ENCODE results near the gene ANKS3. TPM values are rescaled to one million over a fixed set of nuclear protein-coding genes. Genes with fewer than 3 reads are reported as not detected.

The ANKS3 gene
- total and polyA plus RNA-seq, 10 of the 15 experiments (the other 5 are each of a cell fraction or from before 2014, with no cell fraction given), result 0.29 to 14.2 (median 8.5) TPM

GRCh38 chr16:4734063-4734729, at the start of gene ANKS3, which contains the start of gene DNAAF8 (continued):
- no peak for TF ChIP-seq CEBPZ (IDR thresholded peaks at IDR 0.05; ENCODE audit: low read depth, low read length)
- TF ChIP-seq BMI1 (IDR thresholded peaks at IDR 0.05; ENCODE audit: borderline replicate concordance), result no peak
- peak; percentile 83 for TF ChIP-seq MAX (IDR thresholded peaks at IDR 0.05; ENCODE audit: low read depth, low read length)
- TF ChIP-seq MEF2A (IDR thresholded peaks at IDR 0.05; ENCODE audit: insufficient read depth, low read depth, low read length), result no peak
- TF ChIP-seq HDGF (IDR thresholded peaks at IDR 0.05), result peak; percentile 67
- TF ChIP-seq CEBPB (IDR thresholded peaks at IDR 0.05; ENCODE audit: borderline replicate concordance in 1 of 2, low read depth in 2 of 2, low read length in 2 of 2), result no peak
- TF ChIP-seq ZNF622 (IDR thresholded peaks at IDR 0.05), result no peak

DNA sequence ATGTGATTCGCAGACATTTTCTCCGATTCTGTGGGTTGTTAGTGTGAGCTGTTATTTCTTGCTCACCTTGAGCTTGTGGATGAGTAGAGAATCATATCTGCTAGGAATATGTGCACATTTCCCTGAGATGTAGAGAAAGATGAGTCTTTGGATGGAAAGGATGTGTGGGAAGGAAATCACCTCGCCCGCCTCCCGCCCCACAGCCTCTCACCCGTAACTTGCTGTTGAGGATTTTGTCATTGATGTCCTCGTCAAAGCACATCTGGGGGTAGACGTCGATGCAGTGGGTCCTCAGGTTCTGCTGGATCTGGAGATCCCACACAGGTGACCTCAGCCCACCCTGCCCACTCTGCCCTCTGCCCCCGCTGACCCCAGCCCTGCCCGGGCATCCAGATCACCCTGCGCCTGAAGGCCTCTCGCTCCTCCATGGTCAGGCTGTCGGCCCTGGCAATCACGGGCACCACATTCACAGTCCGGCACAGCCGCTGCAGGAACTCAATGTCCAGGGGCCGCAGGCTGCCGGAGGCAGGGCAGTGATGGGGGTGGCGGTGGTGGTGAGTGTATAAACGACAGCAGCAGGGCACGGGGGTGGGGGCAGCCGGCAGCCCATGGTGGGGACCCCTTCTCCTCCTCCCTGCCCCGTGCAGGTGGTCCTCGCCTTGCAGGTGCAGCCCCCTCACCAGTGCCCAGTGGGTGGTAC, 49.3 kb upstream of the ANKS3 start:
- ChIA-PET SMC1A (ENCODE audit: uncharacterized antibody, unreplicated experiment) (no interaction called here), POLR2A (interaction anchor here (0.9 kb wide), 1 partner anchor 10 kb away, joined by 3 read pairs; no protein-coding TSS in a partner anchor), RAD21 (ENCODE audit: unreplicated experiment) (no interaction called here), CTCF (no interaction called here)
- FAIRE-seq (no peak), ATAC-seq (no peak), DNase-seq (ENCODE audit: low read depth, low spot score) (no peak)
- 67% methylated on average over 21 of the region's 25 CpGs for WGBS (ENCODE audit: insufficient coverage, insufficient replicate concordance, low lambda C conversion rate, missing lambda C conversion rate)
- H3K4me2 ChIP-seq (ENCODE audit: control insufficient read depth, insufficient read depth), result no peak overlapping the region
- H3K79me2 ChIP-seq (ENCODE audit: control insufficient read depth, insufficient read depth, low read length), result no peaks in the 10 kb centered on the region
- no peaks in the 10 kb centered on the region for H3K36me3 ChIP-seq (ENCODE audit: control insufficient read depth in 2 of 2, insufficient read depth in 2 of 2, low read length in 1 of 2)
- in situ Hi-C loops (cut with MboI), result no loop called here
- H3K27me3 ChIP-seq (replicated peaks in 1 of 2; ENCODE audit: control insufficient read depth in 2 of 2, insufficient read depth in 2 of 2, low read length in 1 of 2), result no peaks in the 10 kb centered on the region
- H3K4me1 ChIP-seq (ENCODE audit: control insufficient read depth, insufficient read depth, low read length), result no peaks in the 10 kb centered on the region
- no peaks in the 10 kb centered on the region for H3K9me3 ChIP-seq (replicated peaks; ENCODE audit: control insufficient read depth, insufficient read depth, low read length)
- no TSS peak for BruUV-seq (replicated peaks)
- intact Hi-C loops (cut with micrococcal nuclease; ENCODE audit: unreplicated experiment), result no loop called here
- H3K27ac ChIP-seq (ENCODE audit: control insufficient read depth, insufficient read depth), result no peak overlapping the region
- H3K9ac ChIP-seq (ENCODE audit: control insufficient read depth, insufficient read depth, low read length), result no peak overlapping the region
- no peaks in the 10 kb centered on the region for H4K20me1 ChIP-seq (ENCODE audit: control insufficient read depth, insufficient read depth)
- no peak overlapping the region for H2AFZ ChIP-seq (ENCODE audit: control insufficient read depth, low read depth, low read length)
- no peak overlapping the region for H3K4me3 ChIP-seq
- TF ChIP-seq SPI1 (IDR thresholded peaks at IDR 0.05; ENCODE audit: borderline replicate concordance, insufficient read depth, low read depth, low read length) (no peak), MXI1 (IDR thresholded peaks at IDR 0.05; ENCODE audit: low read depth, low read length) (no peak), RAD21 (IDR thresholded peaks at IDR 0.05; ENCODE audit: insufficient read depth, low read depth, low read length) (no peak), FOXM1 (IDR thresholded peaks at IDR 0.05; ENCODE audit: low read depth, low read length) (no peak), ETV6 (conservative IDR thresholded peaks at IDR 0.05 in 1 of 2, IDR thresholded peaks at IDR 0.05 in 1 of 2; ENCODE audit: borderline replicate concordance in 1 of 2, low read depth in 1 of 2) (no peak), RELA (IDR thresholded peaks at IDR 0.05; ENCODE audit: borderline replicate concordance, partially characterized antibody) (no peak), HDGF (IDR thresholded peaks at IDR 0.05) (no peak), RUNX3 (IDR thresholded peaks at IDR 0.05; ENCODE audit: low read length) (no peak), MYC (IDR thresholded peaks at IDR 0.05; ENCODE audit: insufficient read depth, insufficient read length, insufficient replicate concordance, low read length, severe bottlenecking) (no peak), CREB1 (IDR thresholded peaks at IDR 0.05; ENCODE audit: low read depth) (no peak)
- TF ChIP-seq, protein P1, sequence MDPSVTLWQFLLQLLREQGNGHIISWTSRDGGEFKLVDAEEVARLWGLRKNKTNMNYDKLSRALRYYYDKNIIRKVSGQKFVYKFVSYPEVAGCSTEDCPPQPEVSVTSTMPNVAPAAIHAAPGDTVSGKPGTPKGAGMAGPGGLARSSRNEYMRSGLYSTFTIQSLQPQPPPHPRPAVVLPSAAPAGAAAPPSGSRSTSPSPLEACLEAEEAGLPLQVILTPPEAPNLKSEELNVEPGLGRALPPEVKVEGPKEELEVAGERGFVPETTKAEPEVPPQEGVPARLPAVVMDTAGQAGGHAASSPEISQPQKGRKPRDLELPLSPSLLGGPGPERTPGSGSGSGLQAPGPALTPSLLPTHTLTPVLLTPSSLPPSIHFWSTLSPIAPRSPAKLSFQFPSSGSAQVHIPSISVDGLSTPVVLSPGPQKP (IDR thresholded peaks at IDR 0.05; ENCODE audit: low read depth, low read length), result no peak
